HCT116 (cell line): Measurements from ENCODE around the gene SPAM1.

Experiments used
- CBX3 ChIP-seq: IDR thresholded peaks from 2 replicates; pipeline ENCODE4 v1.6.1; 2012; ENCODE audit warnings: low read depth
- CEBPB ChIP-seq: IDR thresholded peaks from 2 replicates; pipeline ENCODE4 v1.6.1; 2012; ENCODE audit warnings: low read depth
- EGR1 ChIP-seq: IDR thresholded peaks from 2 replicates; pipeline ENCODE4 v1.6.1; 2012; ENCODE audit warnings: low read depth
- ELF1 ChIP-seq: IDR thresholded peaks from 2 replicates; pipeline ENCODE4 v1.6.1; 2012; ENCODE audit warnings: low read depth, borderline replicate concordance
- EZH2 ChIP-seq: fragments of 200-600 bp; sonication (generic); IDR thresholded peaks from 2 replicates; pipeline ENCODE4 v1.6.1; 2017; ENCODE audit warnings: antibody characterized with exemption, mixed run types
- EZH2phosphoT487 ChIP-seq: fragments of 200-600 bp; IDR thresholded peaks from 2 replicates; pipeline ENCODE4 v1.6.1; 2018; ENCODE audit warnings: antibody characterized with exemption, borderline replicate concordance
- POLR2A ChIP-seq: IDR thresholded peaks from 2 replicates; pipeline ENCODE4 v1.7.0; 2011; ENCODE audit warnings: borderline replicate concordance; ENCODE audit not compliant: insufficient read depth, insufficient read length; ENCODE audit errors: extremely low read depth
- RAD21 ChIP-seq: IDR thresholded peaks from 2 replicates; pipeline ENCODE4 v1.6.1; 2012; ENCODE audit warnings: low read depth, mild to moderate bottlenecking
- SIN3A ChIP-seq: IDR thresholded peaks from 2 replicates; pipeline ENCODE4 v1.6.1; 2012; ENCODE audit warnings: low read depth
- YY1 ChIP-seq: IDR thresholded peaks from 2 replicates; pipeline ENCODE4 v1.6.1; 2011; ENCODE audit warnings: low read length, low read depth, moderate library complexity, mild to moderate bottlenecking; ENCODE audit not compliant: insufficient replicate concordance; ENCODE audit errors: extremely low read depth
- TF ChIP-seq, protein P1 (sequence below), 3 experiments: fragments of 200-600 bp in 1 of 3; sonication (generic) in 1 of 3; IDR thresholded peaks in 2 of 3; conservative IDR thresholded peaks in 1 of 3; 2 replicates each; pipeline ENCODE4 v1.5.1; 2012 to 2017; ENCODE audit warnings: low read depth in 2 of 3, low read length in 2 of 3, antibody characterized with exemption in 1 of 3, borderline replicate concordance in 1 of 3, control low read depth in 1 of 3, mild to moderate bottlenecking in 1 of 3, mixed read lengths in 1 of 3, mixed run types in 1 of 3, moderate library complexity in 1 of 3; ENCODE audit not compliant: insufficient read depth in 1 of 3
- TF ChIP-seq, protein P2 (sequence below): IDR thresholded peaks from 2 replicates; pipeline ENCODE4 v1.6.1; 2012; ENCODE audit warnings: low read depth
- TF ChIP-seq, protein P3 (sequence below): IDR thresholded peaks from 2 replicates; pipeline ENCODE4 v1.6.1; 2012
- TF ChIP-seq, protein P4 (sequence below): IDR thresholded peaks from 2 replicates; pipeline ENCODE4 v1.6.1; 2011; ENCODE audit warnings: mild to moderate bottlenecking, low read length, moderate library complexity; ENCODE audit not compliant: insufficient replicate concordance; ENCODE audit errors: extremely low read depth

DNA sequence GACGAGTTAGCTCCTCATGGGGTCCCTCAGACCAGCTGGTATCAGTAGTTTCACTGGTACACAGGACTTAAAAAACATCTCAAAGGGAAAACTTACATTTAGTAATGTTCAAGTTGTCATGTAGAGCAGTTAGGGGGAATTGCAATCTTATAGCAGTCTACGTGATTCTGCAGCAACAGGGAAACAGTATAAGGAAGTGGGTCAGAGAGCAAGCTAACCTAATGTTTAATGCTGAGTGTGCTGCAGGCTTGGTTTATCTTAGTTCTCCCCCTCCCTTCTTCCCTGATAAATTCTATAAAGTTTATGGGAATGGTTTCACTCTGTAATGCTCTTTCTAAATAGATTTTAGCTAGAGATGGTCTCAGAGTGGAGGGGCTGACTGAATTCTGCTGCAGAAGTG is 11.3 kb downstream of the SPAM1 start:
- TF ChIP-seq CEBPB, result no peak
- TF ChIP-seq EZH2, result no peak
- TF ChIP-seq ELF1, result no peak
- TF ChIP-seq, protein P1, sequence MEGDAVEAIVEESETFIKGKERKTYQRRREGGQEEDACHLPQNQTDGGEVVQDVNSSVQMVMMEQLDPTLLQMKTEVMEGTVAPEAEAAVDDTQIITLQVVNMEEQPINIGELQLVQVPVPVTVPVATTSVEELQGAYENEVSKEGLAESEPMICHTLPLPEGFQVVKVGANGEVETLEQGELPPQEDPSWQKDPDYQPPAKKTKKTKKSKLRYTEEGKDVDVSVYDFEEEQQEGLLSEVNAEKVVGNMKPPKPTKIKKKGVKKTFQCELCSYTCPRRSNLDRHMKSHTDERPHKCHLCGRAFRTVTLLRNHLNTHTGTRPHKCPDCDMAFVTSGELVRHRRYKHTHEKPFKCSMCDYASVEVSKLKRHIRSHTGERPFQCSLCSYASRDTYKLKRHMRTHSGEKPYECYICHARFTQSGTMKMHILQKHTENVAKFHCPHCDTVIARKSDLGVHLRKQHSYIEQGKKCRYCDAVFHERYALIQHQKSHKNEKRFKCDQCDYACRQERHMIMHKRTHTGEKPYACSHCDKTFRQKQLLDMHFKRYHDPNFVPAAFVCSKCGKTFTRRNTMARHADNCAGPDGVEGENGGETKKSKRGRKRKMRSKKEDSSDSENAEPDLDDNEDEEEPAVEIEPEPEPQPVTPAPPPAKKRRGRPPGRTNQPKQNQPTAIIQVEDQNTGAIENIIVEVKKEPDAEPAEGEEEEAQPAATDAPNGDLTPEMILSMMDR (IDR thresholded peaks at IDR 0.05 in 2 of 3, conservative IDR thresholded peaks at IDR 0.05 in 1 of 3; ENCODE audit: borderline replicate concordance in 1 of 3, insufficient read depth in 1 of 3, low read depth in 2 of 3, low read length in 2 of 3), result no peak
- TF ChIP-seq POLR2A, result no peak
- TF ChIP-seq RAD21, result no peak
- no peak for TF ChIP-seq EZH2phosphoT487
- TF ChIP-seq EGR1, result no peak
- TF ChIP-seq, protein P2, sequence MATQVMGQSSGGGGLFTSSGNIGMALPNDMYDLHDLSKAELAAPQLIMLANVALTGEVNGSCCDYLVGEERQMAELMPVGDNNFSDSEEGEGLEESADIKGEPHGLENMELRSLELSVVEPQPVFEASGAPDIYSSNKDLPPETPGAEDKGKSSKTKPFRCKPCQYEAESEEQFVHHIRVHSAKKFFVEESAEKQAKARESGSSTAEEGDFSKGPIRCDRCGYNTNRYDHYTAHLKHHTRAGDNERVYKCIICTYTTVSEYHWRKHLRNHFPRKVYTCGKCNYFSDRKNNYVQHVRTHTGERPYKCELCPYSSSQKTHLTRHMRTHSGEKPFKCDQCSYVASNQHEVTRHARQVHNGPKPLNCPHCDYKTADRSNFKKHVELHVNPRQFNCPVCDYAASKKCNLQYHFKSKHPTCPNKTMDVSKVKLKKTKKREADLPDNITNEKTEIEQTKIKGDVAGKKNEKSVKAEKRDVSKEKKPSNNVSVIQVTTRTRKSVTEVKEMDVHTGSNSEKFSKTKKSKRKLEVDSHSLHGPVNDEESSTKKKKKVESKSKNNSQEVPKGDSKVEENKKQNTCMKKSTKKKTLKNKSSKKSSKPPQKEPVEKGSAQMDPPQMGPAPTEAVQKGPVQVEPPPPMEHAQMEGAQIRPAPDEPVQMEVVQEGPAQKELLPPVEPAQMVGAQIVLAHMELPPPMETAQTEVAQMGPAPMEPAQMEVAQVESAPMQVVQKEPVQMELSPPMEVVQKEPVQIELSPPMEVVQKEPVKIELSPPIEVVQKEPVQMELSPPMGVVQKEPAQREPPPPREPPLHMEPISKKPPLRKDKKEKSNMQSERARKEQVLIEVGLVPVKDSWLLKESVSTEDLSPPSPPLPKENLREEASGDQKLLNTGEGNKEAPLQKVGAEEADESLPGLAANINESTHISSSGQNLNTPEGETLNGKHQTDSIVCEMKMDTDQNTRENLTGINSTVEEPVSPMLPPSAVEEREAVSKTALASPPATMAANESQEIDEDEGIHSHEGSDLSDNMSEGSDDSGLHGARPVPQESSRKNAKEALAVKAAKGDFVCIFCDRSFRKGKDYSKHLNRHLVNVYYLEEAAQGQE, result no peak
- TF ChIP-seq, protein P3, sequence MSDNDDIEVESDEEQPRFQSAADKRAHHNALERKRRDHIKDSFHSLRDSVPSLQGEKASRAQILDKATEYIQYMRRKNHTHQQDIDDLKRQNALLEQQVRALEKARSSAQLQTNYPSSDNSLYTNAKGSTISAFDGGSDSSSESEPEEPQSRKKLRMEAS, result no peak
- TF ChIP-seq, protein P4, sequence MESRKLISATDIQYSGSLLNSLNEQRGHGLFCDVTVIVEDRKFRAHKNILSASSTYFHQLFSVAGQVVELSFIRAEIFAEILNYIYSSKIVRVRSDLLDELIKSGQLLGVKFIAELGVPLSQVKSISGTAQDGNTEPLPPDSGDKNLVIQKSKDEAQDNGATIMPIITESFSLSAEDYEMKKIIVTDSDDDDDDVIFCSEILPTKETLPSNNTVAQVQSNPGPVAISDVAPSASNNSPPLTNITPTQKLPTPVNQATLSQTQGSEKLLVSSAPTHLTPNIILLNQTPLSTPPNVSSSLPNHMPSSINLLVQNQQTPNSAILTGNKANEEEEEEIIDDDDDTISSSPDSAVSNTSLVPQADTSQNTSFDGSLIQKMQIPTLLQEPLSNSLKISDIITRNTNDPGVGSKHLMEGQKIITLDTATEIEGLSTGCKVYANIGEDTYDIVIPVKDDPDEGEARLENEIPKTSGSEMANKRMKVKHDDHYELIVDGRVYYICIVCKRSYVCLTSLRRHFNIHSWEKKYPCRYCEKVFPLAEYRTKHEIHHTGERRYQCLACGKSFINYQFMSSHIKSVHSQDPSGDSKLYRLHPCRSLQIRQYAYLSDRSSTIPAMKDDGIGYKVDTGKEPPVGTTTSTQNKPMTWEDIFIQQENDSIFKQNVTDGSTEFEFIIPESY, result no peak
- TF ChIP-seq SIN3A, result no peak
- TF ChIP-seq YY1, result no peak
- TF ChIP-seq CBX3, result no peak
